DMS153 treated with DMSO at 0.1 percent for 48 hours (cell line): Measurements from ENCODE around the gene KCNAB3.

ENCODE experiments used
- DNase-seq: peaks from one replicate; lab custom pipeline; 2025; ENCODE audit not compliant: unreplicated experiment; lab: John Stamatoyannopoulos, UW

KCNAB3 gene

GRCh38 chr17:7881276-7882054 is 48.2 kb downstream of the KCNAB3 start:
- no peak for DNase-seq

GRCh38 chr17:7880076-7880868 is 49.4 kb downstream of the KCNAB3 start:
- no peak for DNase-seq

DNA sequence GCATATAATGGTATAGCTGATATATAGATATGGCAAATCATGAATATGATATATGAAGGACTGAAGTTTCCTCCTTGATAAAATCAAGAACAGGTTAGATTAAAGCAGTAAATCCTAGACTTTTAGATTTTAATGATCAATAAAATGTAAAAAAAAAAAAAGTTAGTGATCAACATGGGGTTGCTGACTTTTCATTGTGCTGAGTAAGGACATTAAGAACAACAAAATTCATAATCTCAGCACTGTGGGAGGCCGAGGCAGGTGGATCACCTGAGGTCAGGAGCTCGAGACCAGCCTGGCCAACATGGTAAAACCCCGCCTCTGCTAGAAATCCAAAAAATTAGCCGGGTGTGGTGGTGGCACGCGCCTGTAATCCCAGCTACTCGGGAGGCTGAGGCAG is 51.4 kb downstream of the KCNAB3 start:
- DNase-seq, result no peak

DNA sequence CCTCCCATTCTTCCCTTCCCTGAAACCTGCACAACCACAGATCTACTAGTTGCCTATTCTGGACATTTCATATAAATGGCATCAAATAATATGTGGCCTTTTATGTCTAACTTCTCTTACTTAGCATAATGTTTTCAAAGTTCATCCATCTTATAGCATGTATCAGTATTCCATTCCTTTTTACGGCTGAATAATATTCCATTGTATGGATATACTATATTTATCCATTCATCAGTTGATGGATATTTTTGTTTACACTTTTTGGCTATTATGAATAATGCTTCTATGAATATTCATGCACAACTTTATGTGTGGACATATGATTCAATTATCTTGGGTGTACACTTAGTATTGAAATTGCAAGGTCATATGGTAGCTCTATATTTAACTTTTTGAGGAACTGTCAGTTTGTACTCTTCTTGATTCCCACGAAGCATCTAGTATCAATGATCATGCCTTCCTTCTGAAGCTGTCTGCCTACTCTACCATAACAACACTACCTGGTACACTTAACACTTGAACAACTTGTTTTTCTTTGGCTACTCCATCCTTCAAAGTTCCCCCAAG is 53.8 kb downstream of the KCNAB3 start:
- DNase-seq, result no peak

DNA sequence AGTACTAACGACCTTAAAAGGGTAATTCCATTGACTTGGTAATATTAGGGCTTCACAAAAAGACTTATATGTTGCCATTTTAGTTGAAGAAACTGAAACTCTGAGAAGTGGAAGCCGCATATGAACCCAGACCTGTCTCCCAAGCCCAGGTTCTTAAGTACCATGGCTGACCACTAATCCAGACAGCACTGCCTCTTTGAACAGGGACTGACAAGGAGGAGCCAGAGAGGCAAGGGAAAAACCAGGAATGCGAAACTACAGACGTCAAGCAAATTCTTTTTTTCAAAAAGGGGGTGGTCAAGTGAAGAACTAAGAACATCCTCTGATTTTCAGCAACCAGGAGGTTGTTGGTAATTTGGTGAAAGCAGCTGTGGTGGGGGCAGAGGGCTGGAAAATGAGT is 56.6 kb downstream of the KCNAB3 start:
- no peak for DNase-seq
